ENCODE measurements around the gene DSG2. TPM values are rescaled to one million over a fixed set of nuclear protein-coding genes. Genes with fewer than 3 reads are reported as not detected.

Gene DSG2
- total and polyA plus RNA-seq, 2 of the 4 experiments (the other 2 are of a cell fraction), result 1.8 to 2.3 TPM

DNA sequence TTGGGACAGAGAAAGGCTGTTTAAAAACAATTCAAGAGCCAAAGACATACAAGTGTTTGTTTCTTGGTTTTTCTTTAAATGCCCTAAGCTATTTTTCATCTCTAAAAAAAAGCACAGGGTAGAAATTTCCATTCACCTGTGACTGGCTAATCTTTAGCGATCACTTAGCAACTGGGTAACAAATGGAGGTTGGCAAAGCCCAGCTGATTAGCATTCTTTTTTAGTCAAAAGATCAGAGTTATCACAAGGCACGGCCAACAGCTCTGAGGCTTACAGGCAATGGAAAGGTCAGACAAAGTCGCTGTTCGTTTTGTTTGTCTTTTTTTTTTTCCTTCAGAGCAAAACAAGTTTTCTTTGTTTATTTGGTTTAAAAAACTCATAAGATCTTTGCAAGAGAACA lies 64.7 kb downstream of the DSG2 start:
- H3K9me1 ChIP-seq (ENCODE audit: insufficient read depth, low read length), result no peaks in the 10 kb centered on the region
- no peak overlapping the region for H3K4me2 ChIP-seq (ENCODE audit: low read depth, low read length)
- no peak overlapping the region for H3K18ac ChIP-seq (ENCODE audit: low read depth, low read length)

More for the DNA sequence above, 64.7 kb downstream of the DSG2 start:
- Histone ChIP-seq H3K4me1 (ENCODE audit: control insufficient read depth, insufficient read depth, low read length) (no peaks in the 10 kb centered on the region), H4K8ac (ENCODE audit: low read depth in 2 of 2, low read length in 2 of 2) (no peak overlapping the region), H3K56ac (ENCODE audit: extremely low read depth, insufficient read depth, low read length) (no peak overlapping the region), H3K23ac (ENCODE audit: low read depth, low read length) (no peak overlapping the region), H3K27me3 (ENCODE audit: control insufficient read depth, insufficient read depth, low read length) (no peaks in the 10 kb centered on the region), H4K5ac (ENCODE audit: low read depth, low read length) (no peak overlapping the region), H3K27ac (ENCODE audit: insufficient read depth, low read length) (no peak overlapping the region), H4K91ac (ENCODE audit: insufficient read depth, low read depth, low read length) (no peak overlapping the region), H2BK120ac (ENCODE audit: low read depth, low read length) (no peak overlapping the region), H2AK9ac (replicated peaks; ENCODE audit: low read depth, low read length, poor library complexity) (no peak overlapping the region), H2AK5ac (ENCODE audit: low read depth, low read length) (no peak overlapping the region), H2BK5ac (ENCODE audit: low read depth, low read length, poor library complexity, severe bottlenecking) (no peak overlapping the region), H2AFZ (replicated peaks; ENCODE audit: low read length, poor library complexity) (no peak overlapping the region), H3K9ac (ENCODE audit: low read depth, low read length) (no peak overlapping the region), H3K14ac (replicated peaks; ENCODE audit: low read depth, low read length) (no peak overlapping the region), H2BK20ac (ENCODE audit: low read depth, low read length) (no peak overlapping the region), H3K4me3 (ENCODE audit: insufficient read depth, low read depth, low read length) (no peak overlapping the region), H3K9me3 (ENCODE audit: control insufficient read depth, insufficient read depth, low read length) (no peaks in the 10 kb centered on the region), H4K20me1 (ENCODE audit: insufficient read depth, low read length) (no peaks in the 10 kb centered on the region), H3K79me1 (ENCODE audit: low read depth in 1 of 2, low read length in 2 of 2) (no peaks in the 10 kb centered on the region), H3K4ac (ENCODE audit: low read depth, low read length) (no peak overlapping the region), H2BK15ac (ENCODE audit: low read depth, low read length) (no peak overlapping the region), H3K36me3 (ENCODE audit: control insufficient read depth, insufficient read depth, low read length) (no peaks in the 10 kb centered on the region)
- DNase-seq (no peak), ATAC-seq (ENCODE audit: low read depth) (no peak)
- ChIA-PET POLR2A (ENCODE audit: unreplicated experiment) (no interaction called here), CTCF (no interaction called here)
- no CpG with 5 or more reads among the region's 4 CpGs for WGBS, 2 experiments (ENCODE audit: extremely low coverage in 2 of 2, insufficient read length in 1 of 2)
- dilution Hi-C loops (cut with HindIII; ENCODE audit: low sequenced_read_pairs, unreplicated experiment), result no loop called here
- in situ Hi-C loops (cut with MboI; ENCODE audit: low sequenced_read_pairs), result loop anchor here (25.0 kb wide), 2 partner anchors 250 to 400 kb away; no protein-coding TSS in a partner anchor
- BruUV-seq (replicated peaks), result no TSS peak
- TF ChIP-seq RCOR1 (IDR thresholded peaks at IDR 0.05; ENCODE audit: insufficient replicate concordance, low read length) (no peak), CEBPB (IDR thresholded peaks at IDR 0.05; ENCODE audit: low read depth, low read length) (no peak), FOS (IDR thresholded peaks at IDR 0.05; ENCODE audit: low read depth, low read length) (no peak), RFX5 (IDR thresholded peaks at IDR 0.05; ENCODE audit: low read depth, low read length) (no peak), POLR2A (IDR thresholded peaks at IDR 0.05; ENCODE audit: low read depth, low read length) (no peak), BHLHE40 (IDR thresholded peaks at IDR 0.05; ENCODE audit: low read depth, low read length) (no peak), MXI1 (IDR thresholded peaks at IDR 0.05; ENCODE audit: borderline replicate concordance, low read depth, low read length) (no peak), MAZ (IDR thresholded peaks at IDR 0.05; ENCODE audit: borderline replicate concordance, low read depth, low read length) (no peak), NFE2L2 (IDR thresholded peaks at IDR 0.05; ENCODE audit: low read depth, low read length) (no peak), SMC3 (IDR thresholded peaks at IDR 0.05; ENCODE audit: low read depth, low read length) (no peak), MAFK (IDR thresholded peaks at IDR 0.05; ENCODE audit: low read depth, low read length) (no peak), CHD1 (IDR thresholded peaks at IDR 0.05; ENCODE audit: low read depth, low read length) (no peak), RAD21 (IDR thresholded peaks at IDR 0.05; ENCODE audit: low read length) (no peak)
- TF ChIP-seq, protein P1, sequence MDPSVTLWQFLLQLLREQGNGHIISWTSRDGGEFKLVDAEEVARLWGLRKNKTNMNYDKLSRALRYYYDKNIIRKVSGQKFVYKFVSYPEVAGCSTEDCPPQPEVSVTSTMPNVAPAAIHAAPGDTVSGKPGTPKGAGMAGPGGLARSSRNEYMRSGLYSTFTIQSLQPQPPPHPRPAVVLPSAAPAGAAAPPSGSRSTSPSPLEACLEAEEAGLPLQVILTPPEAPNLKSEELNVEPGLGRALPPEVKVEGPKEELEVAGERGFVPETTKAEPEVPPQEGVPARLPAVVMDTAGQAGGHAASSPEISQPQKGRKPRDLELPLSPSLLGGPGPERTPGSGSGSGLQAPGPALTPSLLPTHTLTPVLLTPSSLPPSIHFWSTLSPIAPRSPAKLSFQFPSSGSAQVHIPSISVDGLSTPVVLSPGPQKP (IDR thresholded peaks at IDR 0.05; ENCODE audit: borderline replicate concordance, low read depth, low read length), result no peak
- TF ChIP-seq, protein P2, sequence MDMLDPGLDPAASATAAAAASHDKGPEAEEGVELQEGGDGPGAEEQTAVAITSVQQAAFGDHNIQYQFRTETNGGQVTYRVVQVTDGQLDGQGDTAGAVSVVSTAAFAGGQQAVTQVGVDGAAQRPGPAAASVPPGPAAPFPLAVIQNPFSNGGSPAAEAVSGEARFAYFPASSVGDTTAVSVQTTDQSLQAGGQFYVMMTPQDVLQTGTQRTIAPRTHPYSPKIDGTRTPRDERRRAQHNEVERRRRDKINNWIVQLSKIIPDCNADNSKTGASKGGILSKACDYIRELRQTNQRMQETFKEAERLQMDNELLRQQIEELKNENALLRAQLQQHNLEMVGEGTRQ (IDR thresholded peaks at IDR 0.05; ENCODE audit: low read depth, low read length), result no peak
- TF ChIP-seq, protein P3, sequence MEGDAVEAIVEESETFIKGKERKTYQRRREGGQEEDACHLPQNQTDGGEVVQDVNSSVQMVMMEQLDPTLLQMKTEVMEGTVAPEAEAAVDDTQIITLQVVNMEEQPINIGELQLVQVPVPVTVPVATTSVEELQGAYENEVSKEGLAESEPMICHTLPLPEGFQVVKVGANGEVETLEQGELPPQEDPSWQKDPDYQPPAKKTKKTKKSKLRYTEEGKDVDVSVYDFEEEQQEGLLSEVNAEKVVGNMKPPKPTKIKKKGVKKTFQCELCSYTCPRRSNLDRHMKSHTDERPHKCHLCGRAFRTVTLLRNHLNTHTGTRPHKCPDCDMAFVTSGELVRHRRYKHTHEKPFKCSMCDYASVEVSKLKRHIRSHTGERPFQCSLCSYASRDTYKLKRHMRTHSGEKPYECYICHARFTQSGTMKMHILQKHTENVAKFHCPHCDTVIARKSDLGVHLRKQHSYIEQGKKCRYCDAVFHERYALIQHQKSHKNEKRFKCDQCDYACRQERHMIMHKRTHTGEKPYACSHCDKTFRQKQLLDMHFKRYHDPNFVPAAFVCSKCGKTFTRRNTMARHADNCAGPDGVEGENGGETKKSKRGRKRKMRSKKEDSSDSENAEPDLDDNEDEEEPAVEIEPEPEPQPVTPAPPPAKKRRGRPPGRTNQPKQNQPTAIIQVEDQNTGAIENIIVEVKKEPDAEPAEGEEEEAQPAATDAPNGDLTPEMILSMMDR (conservative IDR thresholded peaks at IDR 0.05; ENCODE audit: low read depth, low read length), result no peak
- intact Hi-C loops (cut with micrococcal nuclease), result no loop called here

Measured in IMR-90 (cell line).